Esophagus muscularis mucosa (tissue), 4 donors: ENCODE results near the gene CCNY. TPM values are rescaled to one million over a fixed set of nuclear protein-coding genes. Genes with fewer than 3 reads are reported as not detected.
A peak's percentile ranks its signal among the peaks of the same experiment; 100 is the strongest.

ENCODE experiments used
- DNase-seq: peaks from one replicate; pipeline ENCODE4 v3.0.0-alpha.2; 2017; ENCODE audit errors: extremely low spot score
- H3K27ac ChIP-seq, 4 donors: fragments of 200-600 bp; sonication (generic); replicated peaks in 1 of 4; 1 replicate in 3 of 4; 2 replicates in 1 of 4; pipeline ENCODE4 v1.5.1; 2016 to 2019; ENCODE audit warnings: mild to moderate bottlenecking in 1 of 4
- H3K27me3 ChIP-seq, 4 donors: fragments of 200-600 bp; sonication (generic); one replicate each; pipeline versions ENCODE4 v1.5.1 to v1.6.0; 2016 to 2019
- H3K36me3 ChIP-seq, 4 donors: fragments of 200-600 bp; sonication (generic); one replicate each; pipeline ENCODE4 v1.5.1; 2016 to 2019
- H3K4me1 ChIP-seq, 4 donors: fragments of 200-600 bp; sonication (generic); one replicate each; pipeline ENCODE4 v1.5.1; 2016 to 2019
- H3K4me3 ChIP-seq, 4 donors: fragments of 200-600 bp; sonication (generic); 1 replicate in 2 of 4; 2 replicates in 2 of 4; pipeline ENCODE4 v1.5.1; 2016 to 2019; ENCODE audit warnings: mild to moderate bottlenecking in 4 of 4, moderate library complexity in 1 of 4
- H3K9me3 ChIP-seq, 4 donors: fragments of 200-600 bp; sonication (generic); 1 replicate in 3 of 4; 2 replicates in 1 of 4; pipeline ENCODE4 v1.5.1; 2016 to 2019
- EP300 ChIP-seq: sonication (generic); formaldehyde crosslinking; IDR thresholded peaks from one replicate; pipeline ENCODE4 v1.6.1; 2017; ENCODE audit warnings: antibody characterized with exemption
- POLR2A ChIP-seq: fragments of 450-650 bp; IDR thresholded peaks from one replicate; pipeline ENCODE4 v1.6.1; 2017; ENCODE audit warnings: antibody characterized with exemption, moderate library complexity, mild to moderate bottlenecking, low read depth
- POLR2AphosphoS5 ChIP-seq, 2 donors: sonication (generic); formaldehyde crosslinking; IDR thresholded peaks; one replicate each; pipeline ENCODE4 v1.6.1; 2017; ENCODE audit warnings: antibody characterized with exemption in 2 of 2
- WGBS: methylation state at CpG from one replicate; pipeline ENCODE4 v1.1.5; 2018; 5-methylcytosine and 5-hydroxymethylcytosine counted together
- intact Hi-C: fragments of 100-400 bp; cut with DNase I; formaldehyde crosslinking; loops from one replicate; pipeline ENCODE4 v1.15.1; 2023
- total RNA-seq, 4 donors: library from RNA; depleted of rRNA; stranded (reverse); fragments of >200 nt; gene quantifications; one replicate each; pipeline versions ENCODE4 v1.1.0 to v1.2.1, GENCODE V29; 2016
- TF ChIP-seq, protein P1 (sequence below), 3 experiments: fragments of 200-600 bp in 2 of 3; fragments of 450-650 bp in 1 of 3; sonication (generic) in 2 of 3; IDR thresholded peaks; one replicate each; pipeline ENCODE4 v1.5.1; 2017 to 2019; ENCODE audit warnings: antibody characterized with exemption in 3 of 3, mild to moderate bottlenecking in 2 of 3, moderate library complexity in 1 of 3

Gene CCNY
- total RNA-seq, 4 donors from 2014 or later, result 36.6 to 53.5 (median 47.0) TPM

DNA sequence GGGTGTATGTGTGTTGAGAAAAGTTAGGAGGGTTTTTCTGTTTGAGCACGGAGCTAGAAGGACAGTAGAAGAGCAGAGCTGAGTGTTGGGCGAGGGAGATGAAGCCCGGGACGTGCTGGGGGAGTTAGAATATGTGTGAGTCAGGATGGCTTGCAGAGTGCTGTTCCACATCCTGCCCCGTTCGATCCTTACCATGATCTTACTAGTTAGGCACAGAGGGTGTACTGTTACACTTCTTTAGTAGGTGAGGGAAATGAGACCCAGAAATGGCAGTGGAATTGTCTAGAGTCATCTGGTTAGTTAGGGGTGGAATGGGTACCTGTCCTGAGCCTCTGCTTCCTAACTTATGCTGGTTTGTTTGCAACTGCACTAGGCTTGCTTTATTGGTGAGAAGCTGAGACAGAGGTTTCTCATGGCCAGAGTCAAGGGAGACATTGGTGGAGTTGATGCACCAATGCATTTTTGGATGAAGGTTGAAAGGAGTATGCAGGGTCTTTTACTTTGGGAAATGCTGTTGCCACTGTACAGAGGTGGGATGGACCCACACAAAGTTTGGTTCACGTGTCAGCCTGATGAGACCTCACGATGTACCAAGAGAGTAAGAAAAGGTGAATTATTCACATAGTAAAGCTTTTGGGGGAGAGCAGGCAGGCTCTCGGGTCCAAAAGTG is 42.4 kb downstream of the CCNY start:
- TF ChIP-seq EP300 (no peak), POLR2A (no peak), POLR2AphosphoS5 (IDR thresholded peaks at IDR 0.05) (no peak)
- TF ChIP-seq, protein P1, sequence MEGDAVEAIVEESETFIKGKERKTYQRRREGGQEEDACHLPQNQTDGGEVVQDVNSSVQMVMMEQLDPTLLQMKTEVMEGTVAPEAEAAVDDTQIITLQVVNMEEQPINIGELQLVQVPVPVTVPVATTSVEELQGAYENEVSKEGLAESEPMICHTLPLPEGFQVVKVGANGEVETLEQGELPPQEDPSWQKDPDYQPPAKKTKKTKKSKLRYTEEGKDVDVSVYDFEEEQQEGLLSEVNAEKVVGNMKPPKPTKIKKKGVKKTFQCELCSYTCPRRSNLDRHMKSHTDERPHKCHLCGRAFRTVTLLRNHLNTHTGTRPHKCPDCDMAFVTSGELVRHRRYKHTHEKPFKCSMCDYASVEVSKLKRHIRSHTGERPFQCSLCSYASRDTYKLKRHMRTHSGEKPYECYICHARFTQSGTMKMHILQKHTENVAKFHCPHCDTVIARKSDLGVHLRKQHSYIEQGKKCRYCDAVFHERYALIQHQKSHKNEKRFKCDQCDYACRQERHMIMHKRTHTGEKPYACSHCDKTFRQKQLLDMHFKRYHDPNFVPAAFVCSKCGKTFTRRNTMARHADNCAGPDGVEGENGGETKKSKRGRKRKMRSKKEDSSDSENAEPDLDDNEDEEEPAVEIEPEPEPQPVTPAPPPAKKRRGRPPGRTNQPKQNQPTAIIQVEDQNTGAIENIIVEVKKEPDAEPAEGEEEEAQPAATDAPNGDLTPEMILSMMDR (IDR thresholded peaks at IDR 0.05), result no peak
- intact Hi-C loops, result no loop called here
- Histone ChIP-seq H3K36me3 (no peaks in the 10 kb centered on the region), H3K9me3 (no peaks in the 10 kb centered on the region), H3K27ac (peak overlapping the region; percentile 48 to 66 (median 61)), H3K4me3 (no peak overlapping the region), H3K4me1 (peaks cover 48 to 65% (median 58%) of the 10 kb centered on the region in 4 donors), H3K27me3 (no peaks in the 10 kb centered on the region)
- 74% methylated on average over 9 of the region's 9 CpGs for WGBS
- no peak for DNase-seq

GRCh38 chr10:35379226-35380137 is 43.2 kb downstream of the CCNY start:
- TF ChIP-seq EP300 (no peak), POLR2AphosphoS5 (IDR thresholded peaks at IDR 0.05) (peak; percentile 53 to 64)
- no peak overlapping the region for H3K4me3 ChIP-seq
- intact Hi-C loops, result no loop called here
- no peaks in the 10 kb centered on the region for H3K9me3 ChIP-seq
- 55% methylated on average over 11 of the region's 11 CpGs for WGBS
- no peaks in the 10 kb centered on the region for H3K27me3 ChIP-seq
- DNase-seq, result no peak
- H3K27ac ChIP-seq, result peak overlapping the region; percentile 48 to 66 (median 61)
- peaks cover 45 to 67% (median 58%) of the 10 kb centered on the region in 4 donors for H3K4me1 ChIP-seq
- no peaks in the 10 kb centered on the region for H3K36me3 ChIP-seq

DNA sequence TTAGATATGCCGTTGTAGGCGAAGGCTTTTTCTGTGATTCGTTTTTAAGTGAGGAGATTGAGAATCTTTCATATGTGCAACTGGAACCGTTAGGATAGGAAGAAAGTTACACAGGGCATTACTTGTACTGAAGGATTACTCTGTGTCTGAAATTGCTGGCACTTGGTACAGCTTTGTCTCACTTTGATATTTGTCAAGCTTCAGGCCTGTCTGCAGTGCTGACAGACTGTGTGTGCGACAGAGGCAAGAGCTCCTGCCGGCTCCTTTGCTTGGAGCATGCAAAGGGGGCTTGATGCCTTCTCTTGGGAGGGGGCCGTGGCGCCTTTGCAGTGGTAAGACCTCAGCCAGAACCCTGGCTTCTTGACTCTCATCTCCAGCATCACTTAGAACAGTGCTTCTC is 45.8 kb downstream of the CCNY start:
- TF ChIP-seq, protein P1 (IDR thresholded peaks at IDR 0.05), result no peak
- no peak for TF ChIP-seq EP300
- TF ChIP-seq POLR2A, result no peak
- no peak for TF ChIP-seq POLR2AphosphoS5 (IDR thresholded peaks at IDR 0.05)

DNA sequence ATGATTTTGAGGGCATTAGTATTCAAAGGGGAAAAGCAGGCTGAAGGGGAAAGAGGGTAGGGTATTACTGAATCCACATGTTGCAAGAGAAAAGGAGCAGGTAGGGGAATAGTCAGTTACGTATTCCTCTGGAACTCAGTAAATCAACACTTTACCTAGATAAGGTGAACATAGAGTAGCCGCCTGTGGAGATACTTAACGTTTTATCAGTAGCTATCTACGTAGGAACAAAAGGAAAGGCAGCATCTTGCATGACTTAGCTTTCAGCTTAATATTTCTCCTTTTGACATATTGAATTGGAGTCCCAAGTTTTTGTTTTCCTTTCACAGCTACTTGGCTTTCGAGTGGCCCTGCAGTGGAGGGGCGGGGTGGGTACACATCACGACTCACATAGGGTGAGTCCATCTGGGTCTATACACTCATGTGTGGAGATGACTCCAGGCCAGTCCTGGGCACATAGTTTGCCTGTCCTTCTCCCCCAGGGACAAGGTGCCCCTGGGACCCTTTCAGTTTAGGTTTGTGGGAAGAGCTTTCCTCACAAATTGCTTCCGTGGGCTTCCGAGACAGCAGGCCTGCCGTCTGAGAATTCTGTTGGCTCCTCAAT is 48.1 kb downstream of the CCNY start:
- WGBS, result 87% methylated on average over 10 of the region's 10 CpGs
- Histone ChIP-seq H3K27ac (no peak overlapping the region), H3K4me1 (peaks cover 50 to 77% (median 53%) of the 10 kb centered on the region in 4 donors), H3K4me3 (no peak overlapping the region), H3K9me3 (no peaks in the 10 kb centered on the region), H3K36me3 (no peaks in the 10 kb centered on the region), H3K27me3 (no peaks in the 10 kb centered on the region)
- DNase-seq, result no peak
- TF ChIP-seq EP300, result no peak
- no peak for TF ChIP-seq POLR2A
- TF ChIP-seq, protein P1 (IDR thresholded peaks at IDR 0.05), result no peak
- TF ChIP-seq POLR2AphosphoS5 (IDR thresholded peaks at IDR 0.05), result no peak
- intact Hi-C loops, result no loop called here

More for the DNA sequence above, 45.8 kb downstream of the CCNY start:
- intact Hi-C loops, result no loop called here
- Histone ChIP-seq H3K9me3 (no peaks in the 10 kb centered on the region), H3K27ac (no peak overlapping the region), H3K4me3 (no peak overlapping the region), H3K4me1 (peaks cover 52 to 76% (median 57%) of the 10 kb centered on the region in 4 donors), H3K36me3 (no peaks in the 10 kb centered on the region), H3K27me3 (no peaks in the 10 kb centered on the region)
- 84% methylated on average over 8 of the region's 8 CpGs for WGBS
- DNase-seq, result no peak
